HG02763 (cell line): ENCODE data around the gene SLC7A5.

Experiments used
- ATAC-seq: cut with Tn5 transposase; IDR thresholded peaks from one replicate; pipeline ENCODE4 v1.9.1; 2021; ENCODE audit warnings: mild to moderate bottlenecking, moderate library complexity; ENCODE audit not compliant: unreplicated experiment

SLC7A5 gene

GRCh38 chr16:87847785-87848675 is 21.3 kb downstream of the SLC7A5 start:
- ATAC-seq = no peak

GRCh38 chr16:87847467-87847784 is 21.9 kb downstream of the SLC7A5 start:
- no peak for ATAC-seq

- no peak for ATAC-seq
Measured at GRCh38 chr16:87846705-87847466, 22.4 kb downstream of the SLC7A5 start.

GRCh38 chr16:87845807-87846619 is 23.3 kb downstream of the SLC7A5 start:
- ATAC-seq = no peak

- ATAC-seq = no peak
Measured at GRCh38 chr16:87845213-87845612, 24.1 kb downstream of the SLC7A5 start.

- no peak for ATAC-seq
Measured at GRCh38 chr16:87844809-87845208, 24.5 kb downstream of the SLC7A5 start.

GRCh38 chr16:87844120-87844733 is 25.1 kb downstream of the SLC7A5 start:
- ATAC-seq = no peak

- ATAC-seq = no peak
Measured at GRCh38 chr16:87843678-87844105, 25.6 kb downstream of the SLC7A5 start.

GRCh38 chr16:87842209-87842869 is 27.0 kb downstream of the SLC7A5 start:
- ATAC-seq = no peak

GRCh38 chr16:87841340-87842208 is 27.7 kb downstream of the SLC7A5 start:
- ATAC-seq = no peak

- no peak for ATAC-seq
Measured at GRCh38 chr16:87840271-87840978, 28.9 kb downstream of the SLC7A5 start.

GRCh38 chr16:87839542-87840270 is 29.6 kb downstream of the SLC7A5 start:
- no peak for ATAC-seq

GRCh38 chr16:87838643-87839541 is 30.4 kb downstream of the SLC7A5 start:
- no peak for ATAC-seq

- no peak for ATAC-seq
Measured at GRCh38 chr16:87837627-87838289, 31.5 kb downstream of the SLC7A5 start.

- ATAC-seq = no peak
Measured at GRCh38 chr16:87836844-87837581, 32.3 kb downstream of the SLC7A5 start.

- no peak for ATAC-seq
Measured at GRCh38 chr16:87836346-87836843, 32.9 kb downstream of the SLC7A5 start.
